HG02970 (cell line): ENCODE measurements around the gene C17orf50.

Source experiments
- ATAC-seq: cut with Tn5 transposase; IDR thresholded peaks from one replicate; pipeline ENCODE4 v1.9.1; 2021; ENCODE audit warnings: mild to moderate bottlenecking, moderate library complexity, moderate number of reproducible peaks; ENCODE audit not compliant: unreplicated experiment, low FRiP score

Gene C17orf50

DNA sequence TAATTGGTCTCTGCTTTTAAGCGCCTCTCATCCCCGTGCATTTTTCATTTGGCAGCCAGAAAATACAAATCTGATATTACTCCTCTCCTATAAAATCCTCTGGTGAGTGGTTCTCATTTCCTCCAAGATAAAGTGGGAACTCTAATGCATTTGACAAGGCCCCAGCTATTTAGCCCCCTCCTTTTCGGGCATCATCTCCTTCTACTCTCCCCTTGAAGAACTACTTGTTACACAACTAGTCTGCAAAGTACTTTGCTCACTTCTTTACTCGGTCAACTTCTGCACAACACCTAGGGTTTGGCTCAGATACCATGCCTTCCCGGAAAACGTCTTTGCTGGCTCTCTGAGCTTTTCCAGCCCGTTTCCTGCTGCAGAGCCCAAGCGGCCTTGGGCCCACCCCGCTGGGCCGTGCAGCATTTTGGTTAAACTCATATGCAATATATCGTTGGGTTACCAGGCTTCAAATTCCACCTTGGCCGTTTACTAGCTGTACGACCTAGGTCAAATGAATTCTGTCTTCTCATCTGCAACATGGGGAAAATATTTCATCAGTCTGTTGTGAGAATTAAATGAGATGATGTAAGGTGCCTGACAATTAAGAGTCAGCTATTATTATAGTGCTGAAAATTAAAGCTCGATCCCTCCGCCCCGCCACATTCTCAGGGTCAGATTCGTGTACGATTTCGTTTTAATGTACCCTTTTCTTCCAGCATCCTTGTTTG, 47.7 kb downstream of the C17orf50 start:
- no peak for ATAC-seq

DNA sequence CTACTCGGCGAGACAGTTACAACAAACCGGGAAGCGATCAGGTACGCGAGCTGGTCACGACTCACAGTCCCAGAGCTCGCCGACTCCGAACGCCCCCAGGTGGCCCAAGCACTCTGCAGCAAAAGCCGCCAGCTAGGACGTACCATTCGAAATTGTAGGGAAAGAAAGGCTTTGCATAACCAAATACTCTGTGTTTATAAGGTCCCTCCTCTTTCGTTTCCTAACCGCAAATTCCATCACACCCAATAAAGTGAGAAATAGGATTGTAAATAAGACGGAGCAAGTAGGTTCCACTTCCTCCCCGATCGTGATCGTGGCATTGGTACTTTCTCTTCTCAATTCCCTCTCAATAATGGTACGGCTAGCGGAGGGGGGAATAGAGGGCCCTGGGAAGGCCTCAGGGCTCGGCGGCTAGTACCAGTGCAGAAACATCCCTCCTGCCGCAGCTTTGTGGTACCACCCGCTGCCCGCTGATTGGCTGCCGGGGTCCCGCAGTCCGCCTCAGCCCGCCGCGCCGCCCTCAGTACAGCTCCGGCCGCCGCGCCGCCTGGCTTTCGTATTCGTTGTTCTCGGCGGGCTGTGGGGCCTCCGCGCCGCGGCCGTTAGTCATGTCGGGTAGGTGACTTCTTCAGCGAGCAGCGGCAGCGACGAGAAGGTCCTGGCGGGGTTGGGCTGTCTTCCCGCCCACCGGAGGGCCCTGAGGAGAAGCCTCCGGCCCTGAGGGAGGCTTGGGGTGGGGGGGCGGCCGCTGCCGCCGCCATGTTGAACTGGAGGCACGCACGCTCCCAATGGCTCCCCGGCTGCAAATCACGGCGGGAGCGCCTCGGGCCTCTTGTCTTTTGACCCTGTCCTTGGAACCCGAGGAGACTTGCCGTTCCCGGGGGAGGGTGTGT, 48.5 kb downstream of the C17orf50 start, which contains the start of gene TAF15:
TAF15 (plus strand) TSS at position 523 of the 893 bp plus-strand sequence; CDS start at position 609, 86 bp downstream.
- peak; percentile 90 for ATAC-seq

DNA sequence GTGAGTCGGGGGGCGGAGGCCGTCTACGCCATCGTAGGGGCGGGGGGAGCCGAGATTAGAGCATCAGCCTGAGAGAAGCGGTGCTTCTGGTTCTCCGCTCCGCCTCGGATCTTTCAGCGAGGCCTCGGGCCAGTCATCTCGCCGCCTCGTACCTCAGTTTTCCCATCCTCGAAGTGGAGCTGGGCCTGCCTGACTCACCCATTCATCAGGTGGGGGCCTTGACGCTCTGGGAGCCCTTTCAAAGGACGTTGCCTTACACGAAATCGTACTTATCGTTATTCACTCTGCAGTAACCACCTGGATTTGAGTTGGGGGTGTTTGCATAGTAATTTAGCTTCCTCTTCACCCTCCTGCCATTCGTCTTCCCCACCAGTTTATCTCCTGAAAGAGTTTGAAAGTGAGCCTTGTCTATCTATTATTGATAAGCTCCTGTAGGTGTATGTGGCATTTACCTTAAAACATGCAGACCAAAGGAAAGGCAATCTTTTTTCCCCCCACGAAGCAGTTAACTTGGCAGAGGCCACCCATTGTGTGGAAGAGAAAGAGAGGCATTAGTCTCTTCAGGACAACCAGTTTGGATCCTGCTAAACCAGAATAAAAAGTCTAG, 49.3 kb downstream of the C17orf50 start:
- no peak for ATAC-seq

DNA sequence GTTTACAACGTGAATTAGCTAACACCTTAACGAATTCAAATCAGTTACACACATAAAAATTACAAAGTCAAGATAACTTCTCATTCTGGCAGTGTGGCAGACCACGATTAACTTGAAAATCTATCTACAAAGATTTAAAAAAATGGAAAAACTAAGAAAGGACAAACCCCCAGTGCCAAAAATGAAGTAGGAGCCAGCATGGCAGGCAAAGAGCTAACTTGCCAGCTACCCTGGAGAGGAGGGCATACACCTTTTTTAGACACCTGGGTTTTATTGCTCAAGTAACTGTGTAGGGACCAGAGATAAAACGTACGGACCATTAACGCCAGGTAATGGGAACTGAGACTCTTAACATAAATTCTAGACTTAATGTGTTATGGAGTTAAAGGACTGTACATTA, 51.1 kb downstream of the C17orf50 start:
- ATAC-seq = no peak

DNA sequence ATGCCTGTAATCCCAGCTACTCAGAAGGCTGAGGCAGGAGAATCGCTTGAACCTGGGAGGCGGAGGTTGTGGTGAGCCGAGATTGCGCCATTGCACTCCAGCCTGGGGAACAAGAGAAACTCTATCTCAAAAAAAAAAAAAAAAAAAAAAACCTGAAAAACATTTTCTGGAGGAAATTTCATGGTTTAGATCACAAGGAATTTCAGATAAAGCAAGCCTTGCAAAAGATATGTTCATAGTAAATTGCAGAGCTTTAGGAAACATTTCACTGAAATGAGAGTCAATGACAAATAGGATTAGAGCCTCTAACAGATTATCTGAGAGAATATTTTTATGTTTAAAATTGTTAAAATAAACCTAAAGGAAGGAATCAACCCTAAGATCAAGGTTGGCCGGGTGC, 51.8 kb downstream of the C17orf50 start:
- ATAC-seq = no peak
